Effector memory CD8-positive, alpha-beta T cell (primary cell): Measurements from ENCODE around the gene C1QTNF3.
A peak's percentile ranks its signal among the peaks of the same experiment; 100 is the strongest.
"Not testable (repeated sequence)": the region's sequence is repeated elsewhere in the genome, so short reads cannot be mapped to it uniquely, and the experiment has no call there.

Source experiments
- ATAC-seq: fragments of 150-1000 bp; cut with Tn5 transposase; replicated peaks from 2 replicates; pipeline ENCODE4 v1.10.0; 2021; ENCODE audit warnings: mild to moderate bottlenecking, moderate library complexity
- DNase-seq, 3 experiments: peaks; one replicate each; pipeline ENCODE4 v3.0.0; 2021
- H3K27ac Mint-ChIP-seq, 2 donors: one replicate each; pipeline ENCODE4 v1.8.0; 2022; ENCODE audit warnings: mild to moderate bottlenecking in 2 of 2, mixed read lengths in 2 of 2, moderate library complexity in 2 of 2
- H3K27me3 Mint-ChIP-seq, 2 donors: one replicate each; pipeline ENCODE4 v1.8.0; 2022; ENCODE audit warnings: mixed read lengths in 2 of 2
- H3K36me3 Mint-ChIP-seq: one replicate; pipeline ENCODE4 v1.8.0; 2022; ENCODE audit warnings: mild to moderate bottlenecking, moderate library complexity, mixed read lengths; ENCODE audit not compliant: insufficient read depth
- H3K4me1 Mint-ChIP-seq, 2 donors: one replicate each; pipeline ENCODE4 v1.8.0; 2022; ENCODE audit warnings: low read depth in 2 of 2, mixed read lengths in 2 of 2
- H3K4me3 Mint-ChIP-seq, 2 donors: one replicate each; pipeline ENCODE4 v1.8.0; 2022; ENCODE audit warnings: mild to moderate bottlenecking in 2 of 2, mixed read lengths in 2 of 2, moderate library complexity in 2 of 2
- H3K9me3 Mint-ChIP-seq, 2 donors: one replicate each; pipeline ENCODE4 v1.8.0; 2022; ENCODE audit warnings: mixed read lengths in 2 of 2

The C1QTNF3 gene

GRCh38 chr5:34028349-34028748 is 14.7 kb downstream of the C1QTNF3 start:
- no peak for DNase-seq
- H3K36me3 Mint-ChIP-seq: peaks cover 13% of the 10 kb centered on the region
- H3K9me3 Mint-ChIP-seq: no peaks in the 10 kb centered on the region
- H3K4me1 Mint-ChIP-seq: peaks cover 0 to under 1% of the 10 kb centered on the region in 2 donors
- ATAC-seq: no peak
- no peaks in the 10 kb centered on the region for H3K27me3 Mint-ChIP-seq
- no peak overlapping the region for H3K27ac Mint-ChIP-seq
- H3K4me3 Mint-ChIP-seq: no peak overlapping the region

- Mint-ChIP-seq H3K36me3 (peaks cover 13% of the 10 kb centered on the region), H3K27ac (no peak overlapping the region), H3K27me3 (no peaks in the 10 kb centered on the region), H3K4me3 (no peak overlapping the region), H3K4me1 (peaks cover 9 to 14% of the 10 kb centered on the region in 2 donors), H3K9me3 (no peaks in the 10 kb centered on the region)
- DNase-seq (no peak), ATAC-seq (no peak)
Observed at GRCh38 chr5:34026089-34026761, 16.8 kb downstream of the C1QTNF3 start.

GRCh38 chr5:34022121-34022705 is 20.8 kb downstream of the C1QTNF3 start:
- ATAC-seq: peak; percentile 63
- no peaks in the 10 kb centered on the region for H3K27me3 Mint-ChIP-seq
- H3K9me3 Mint-ChIP-seq: no peaks in the 10 kb centered on the region
- H3K4me1 Mint-ChIP-seq: peaks cover 9 to 16% of the 10 kb centered on the region in 2 donors
- peak overlapping the region; percentile 23 to 90 for H3K27ac Mint-ChIP-seq
- H3K36me3 Mint-ChIP-seq: peaks cover 10% of the 10 kb centered on the region
- peak overlapping the region in 1 of 2 donors; percentile 15 for H3K4me3 Mint-ChIP-seq
- no peak for DNase-seq

- DNase-seq (no peak), ATAC-seq (no peak)
- H3K9me3 Mint-ChIP-seq: no peaks in the 10 kb centered on the region
- H3K4me3 Mint-ChIP-seq: no peak overlapping the region
- H3K27ac Mint-ChIP-seq: no peak overlapping the region
- peaks cover 9 to 16% of the 10 kb centered on the region in 2 donors for H3K4me1 Mint-ChIP-seq
- peaks cover 9% of the 10 kb centered on the region for H3K36me3 Mint-ChIP-seq
- no peaks in the 10 kb centered on the region for H3K27me3 Mint-ChIP-seq
Observed at GRCh38 chr5:34021334-34021733, 21.7 kb downstream of the C1QTNF3 start.

- Mint-ChIP-seq H3K4me3 (no peak overlapping the region), H3K4me1 (peaks cover 9 to 16% of the 10 kb centered on the region in 2 donors), H3K36me3 (peaks cover 3% of the 10 kb centered on the region), H3K27ac (no peak overlapping the region), H3K9me3 (no peaks in the 10 kb centered on the region), H3K27me3 (no peaks in the 10 kb centered on the region)
- no peak for DNase-seq
- ATAC-seq: no peak
Observed at GRCh38 chr5:34020726-34021125, 22.3 kb downstream of the C1QTNF3 start.

GRCh38 chr5:34017254-34017653 is 25.8 kb downstream of the C1QTNF3 start:
- no peak overlapping the region for H3K27ac Mint-ChIP-seq
- H3K36me3 Mint-ChIP-seq: peaks cover 3% of the 10 kb centered on the region
- H3K9me3 Mint-ChIP-seq: no peaks in the 10 kb centered on the region
- ATAC-seq: no peak
- H3K4me3 Mint-ChIP-seq: no peak overlapping the region
- peaks cover 4 to 12% of the 10 kb centered on the region in 2 donors for H3K4me1 Mint-ChIP-seq
- no peaks in the 10 kb centered on the region for H3K27me3 Mint-ChIP-seq
- no peak for DNase-seq

GRCh38 chr5:34016750-34017149 is 26.3 kb downstream of the C1QTNF3 start:
- no peak overlapping the region for H3K4me3 Mint-ChIP-seq
- ATAC-seq (no peak), DNase-seq (no peak)
- peaks cover 0 to 7% of the 10 kb centered on the region in 2 donors for H3K4me1 Mint-ChIP-seq
- H3K9me3 Mint-ChIP-seq: no peaks in the 10 kb centered on the region
- H3K27ac Mint-ChIP-seq: no peak overlapping the region
- no peaks in the 10 kb centered on the region for H3K27me3 Mint-ChIP-seq
- H3K36me3 Mint-ChIP-seq: peaks cover 3% of the 10 kb centered on the region

- H3K4me1 Mint-ChIP-seq: peaks cover 0 to 2% of the 10 kb centered on the region in 2 donors
- no peaks in the 10 kb centered on the region for H3K27me3 Mint-ChIP-seq
- peaks cover 3% of the 10 kb centered on the region for H3K36me3 Mint-ChIP-seq
- no peaks in the 10 kb centered on the region for H3K9me3 Mint-ChIP-seq
- ATAC-seq (no peak), DNase-seq (no peak)
- no peak overlapping the region for H3K27ac Mint-ChIP-seq
- no peak overlapping the region for H3K4me3 Mint-ChIP-seq
Observed at GRCh38 chr5:34016222-34016621, 26.8 kb downstream of the C1QTNF3 start.

- no peak for ATAC-seq
Observed at GRCh38 chr5:34015120-34015822, 27.7 kb downstream of the C1QTNF3 start.

GRCh38 chr5:34014626-34015025 is 28.4 kb downstream of the C1QTNF3 start:
- no peak for ATAC-seq
- no peaks in the 10 kb centered on the region for H3K27me3 Mint-ChIP-seq
- no peaks in the 10 kb centered on the region for H3K9me3 Mint-ChIP-seq
- peaks cover 3% of the 10 kb centered on the region for H3K36me3 Mint-ChIP-seq
- no peak overlapping the region for H3K4me3 Mint-ChIP-seq
- no peak for DNase-seq
- no peak overlapping the region for H3K27ac Mint-ChIP-seq
- H3K4me1 Mint-ChIP-seq: peaks cover 0 to under 1% of the 10 kb centered on the region in 2 donors

More at GRCh38 chr5:34015120-34015822, 27.7 kb downstream of the C1QTNF3 start:
- Mint-ChIP-seq H3K4me1 (no peaks in the 10 kb centered on the region), H3K27ac (no peak overlapping the region), H3K27me3 (no peaks in the 10 kb centered on the region), H3K36me3 (peaks cover 3% of the 10 kb centered on the region), H3K9me3 (no peaks in the 10 kb centered on the region), H3K4me3 (no peak overlapping the region)
- DNase-seq: no peak

GRCh38 chr5:34013547-34013946 is 29.5 kb downstream of the C1QTNF3 start:
- H3K9me3 Mint-ChIP-seq: no peaks in the 10 kb centered on the region
- peaks cover 9 to 10% of the 10 kb centered on the region in 2 donors for H3K4me1 Mint-ChIP-seq
- H3K27me3 Mint-ChIP-seq: no peaks in the 10 kb centered on the region
- DNase-seq (no peak), ATAC-seq (no peak)
- no peak overlapping the region for H3K27ac Mint-ChIP-seq
- peaks cover 6% of the 10 kb centered on the region for H3K36me3 Mint-ChIP-seq
- no peak overlapping the region for H3K4me3 Mint-ChIP-seq

GRCh38 chr5:34012791-34013190 is 30.2 kb downstream of the C1QTNF3 start:
- H3K27me3 Mint-ChIP-seq: no peaks in the 10 kb centered on the region
- DNase-seq (no peak), ATAC-seq (no peak)
- no peaks in the 10 kb centered on the region for H3K9me3 Mint-ChIP-seq
- H3K4me1 Mint-ChIP-seq: peaks cover 10 to 14% of the 10 kb centered on the region in 2 donors
- H3K27ac Mint-ChIP-seq: no peak overlapping the region
- no peak overlapping the region for H3K4me3 Mint-ChIP-seq
- peaks cover 14% of the 10 kb centered on the region for H3K36me3 Mint-ChIP-seq

GRCh38 chr5:34011536-34011935 is 31.5 kb downstream of the C1QTNF3 start:
- H3K4me3 Mint-ChIP-seq: no peak overlapping the region
- H3K9me3 Mint-ChIP-seq: no peaks in the 10 kb centered on the region

GRCh38 chr5:34010146-34010545 is 32.9 kb downstream of the C1QTNF3 start:
- H3K36me3 Mint-ChIP-seq: peaks cover 20% of the 10 kb centered on the region
- H3K27ac Mint-ChIP-seq, ATAC-seq, DNase-seq, H3K4me3 Mint-ChIP-seq, H3K27me3 Mint-ChIP-seq, H3K9me3 Mint-ChIP-seq: not testable (repeated sequence)
- peaks cover 17 to 22% of the 10 kb centered on the region in 2 donors for H3K4me1 Mint-ChIP-seq

More at GRCh38 chr5:34011536-34011935, 31.5 kb downstream of the C1QTNF3 start:
- ATAC-seq (no peak), DNase-seq (no peak)
- Mint-ChIP-seq H3K36me3 (peaks cover 20% of the 10 kb centered on the region), H3K27ac (no peak overlapping the region), H3K27me3 (no peaks in the 10 kb centered on the region), H3K4me1 (peaks cover 17 to 22% of the 10 kb centered on the region in 2 donors)
